Activated gamma-delta T cell treated with Interleukin-2 at 50 U/mL for 16 hours (primary cell): ENCODE measurements around the gene ZNF700.
A peak's percentile ranks its signal among the peaks of the same experiment; 100 is the strongest.
"Not testable (repeated sequence)": the region's sequence is repeated elsewhere in the genome, so short reads cannot be mapped to it uniquely, and the experiment has no call there.

Experiments
- DNase-seq: peaks from one replicate; pipeline ENCODE4 v3.0.0-alpha.2; 2020

ZNF700 gene

DNA sequence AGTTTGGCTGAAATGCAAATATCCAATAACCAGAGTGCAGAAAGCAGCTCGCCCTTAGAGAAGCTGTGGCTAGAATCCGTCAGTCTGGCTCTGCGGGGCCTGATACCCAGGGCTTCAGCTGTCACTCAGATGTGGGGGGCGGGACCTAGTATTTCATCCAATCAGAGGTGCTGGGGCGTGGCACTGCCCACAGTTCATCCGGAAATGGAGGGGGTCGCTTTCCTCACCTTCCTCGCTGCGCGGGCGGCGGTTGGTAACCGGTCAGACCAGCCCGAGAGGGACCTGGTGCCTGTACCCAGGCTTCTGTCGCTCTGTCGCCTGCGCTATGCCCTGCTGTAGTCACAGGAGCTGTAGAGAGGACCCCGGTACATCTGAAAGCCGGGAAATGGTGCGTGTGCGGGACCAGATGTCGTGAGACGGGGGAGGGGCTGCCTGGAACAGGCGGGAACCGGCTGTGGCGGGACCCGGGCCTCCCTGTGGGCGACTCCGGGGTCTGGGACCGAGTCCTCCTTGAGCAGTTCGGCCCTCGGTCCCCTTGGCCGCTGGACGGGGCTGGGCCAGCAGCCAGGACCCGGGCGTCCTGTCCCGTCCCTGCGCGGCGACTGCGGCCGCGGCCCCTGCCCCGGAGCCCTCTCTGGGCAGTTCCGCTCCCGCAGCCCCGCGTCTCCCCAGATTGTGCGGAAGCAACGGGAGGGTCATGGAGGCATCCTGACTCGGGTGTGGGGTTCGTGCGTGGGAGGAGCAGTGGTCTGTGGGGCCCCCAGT lies at the start of gene ZNF700:
TSS of gene ZNF700 (plus strand) at position 222 of the 765 bp plus-strand sequence. CDS start at position 326, 104 bp downstream.
- peak; percentile 93 for DNase-seq

DNA sequence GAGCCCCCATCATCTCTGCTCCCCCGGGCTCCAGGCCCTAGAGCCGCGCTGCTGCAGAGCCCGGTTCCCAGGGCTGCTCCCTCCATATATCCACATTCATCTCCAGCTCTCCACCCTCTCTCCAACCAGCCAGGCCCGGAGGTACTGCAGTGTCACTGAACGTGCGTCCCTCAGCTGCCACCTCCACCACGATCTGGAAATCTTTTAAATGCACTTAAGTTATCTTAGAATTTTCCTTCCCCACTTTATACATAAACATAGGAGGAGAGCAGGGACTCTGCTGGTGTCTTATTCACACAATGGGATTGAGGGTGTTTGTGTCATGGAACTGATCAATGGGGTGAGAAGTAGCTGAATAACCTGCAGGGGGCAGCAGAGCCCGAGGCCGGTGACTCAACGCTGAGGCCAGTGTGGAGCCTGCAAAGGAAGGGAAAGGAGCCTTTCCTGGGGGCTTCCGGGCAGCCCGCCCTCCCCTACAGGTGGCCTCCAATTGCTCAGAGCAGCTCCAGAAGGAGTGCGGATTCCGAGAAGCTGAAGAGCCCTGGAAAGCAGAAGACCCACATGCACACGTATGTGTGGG lies 45.1 kb upstream of the ZNF700 start:
- DNase-seq = peak; percentile 31

DNA sequence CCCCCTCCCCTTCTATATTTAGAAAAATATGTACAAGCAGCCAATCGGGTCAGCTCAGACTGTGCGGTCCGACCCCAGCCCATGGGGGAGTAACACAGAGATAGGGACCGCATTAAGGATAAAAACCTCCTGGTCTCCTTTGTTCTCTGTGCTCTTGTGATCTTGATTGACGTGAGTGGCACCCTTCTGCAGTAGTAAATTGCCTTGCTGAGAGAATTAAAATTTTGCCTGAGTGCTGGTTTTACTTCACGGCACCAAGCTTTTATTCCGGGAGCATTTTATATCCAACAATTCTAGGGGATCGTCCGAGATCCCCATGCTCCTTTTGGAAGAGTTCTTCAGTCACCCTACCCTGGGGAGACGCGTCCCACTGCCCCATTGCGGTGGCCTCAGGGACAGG lies 44.3 kb upstream of the ZNF700 start:
- DNase-seq = no peak

- DNase-seq = peak; percentile 63
Measured at GRCh38 chr19:11881151-11881800, 43.6 kb upstream of the ZNF700 start.

- DNase-seq = no peak
Measured at GRCh38 chr19:11882606-11883005, 42.3 kb upstream of the ZNF700 start.

DNA sequence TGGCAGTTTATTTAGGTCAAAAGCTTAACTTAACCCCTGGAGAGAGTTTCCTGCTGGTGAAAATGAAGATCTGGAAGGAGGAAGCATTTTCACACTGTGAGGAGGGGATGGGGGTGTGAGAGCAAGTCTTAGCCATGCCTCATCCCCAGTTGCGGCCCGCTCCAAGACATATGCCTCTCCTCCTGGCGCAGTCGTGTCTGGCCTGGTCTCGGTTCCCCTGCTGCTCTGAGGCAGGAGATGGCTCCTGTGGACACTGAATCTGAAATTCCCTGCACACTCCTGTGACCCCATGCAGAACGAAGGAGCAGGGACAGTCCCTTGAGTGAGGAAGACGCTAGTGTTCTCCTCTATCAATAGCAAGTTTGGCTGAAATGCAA lies 37.7 kb upstream of the ZNF700 start:
- DNase-seq = no peak

GRCh38 chr19:11887611-11888531 lies 37.0 kb upstream of the ZNF700 start, which contains the start of gene ZNF69:
TSS of gene ZNF69 (plus strand) at chr19:11887782. CDS start at chr19:11887924, 142 bp downstream.
- DNase-seq = peak; percentile 62

GRCh38 chr19:11889901-11890300 lies 35.0 kb upstream of the ZNF700 start:
- not testable (repeated sequence) for DNase-seq

GRCh38 chr19:11890634-11891033 lies 34.3 kb upstream of the ZNF700 start:
- no peak for DNase-seq

DNA sequence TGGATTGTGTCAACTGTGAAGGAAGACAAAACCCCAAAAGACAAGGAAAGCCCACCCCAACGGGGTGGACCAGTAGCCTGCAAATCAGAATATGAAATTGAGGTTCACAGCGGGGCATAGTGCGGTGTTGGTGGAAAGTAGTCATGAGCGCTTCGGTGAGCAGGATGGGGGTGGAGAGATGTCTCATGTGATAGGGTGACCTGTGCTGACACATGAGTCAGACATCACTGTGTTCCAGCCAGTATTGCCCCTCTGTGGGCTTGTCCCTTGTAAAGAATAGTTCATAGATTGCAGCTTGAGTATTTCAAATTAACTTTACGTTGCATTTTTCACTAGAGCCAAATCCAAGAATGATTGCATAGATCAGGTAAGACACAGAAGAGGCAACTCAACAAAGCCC lies 30.1 kb upstream of the ZNF700 start:
- no peak for DNase-seq

DNA sequence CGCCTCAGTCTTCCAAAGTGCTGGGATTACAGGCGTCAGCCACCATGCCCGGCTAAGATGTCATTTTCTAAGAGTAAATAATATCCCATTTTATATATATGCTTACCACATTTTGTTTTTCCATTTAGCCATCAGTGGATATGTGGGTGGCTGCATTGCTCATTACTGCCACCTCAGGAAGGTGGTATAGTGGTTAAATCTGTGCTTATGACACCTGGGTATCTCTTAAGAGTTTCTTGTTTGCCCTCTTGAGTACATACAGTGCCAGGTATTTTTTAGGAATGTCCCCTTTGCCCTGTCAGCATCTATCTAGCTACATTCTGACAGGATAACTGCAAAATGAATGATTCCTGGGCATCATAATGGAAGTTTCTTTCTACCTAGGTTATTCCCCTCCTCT lies 22.7 kb upstream of the ZNF700 start:
- no peak for DNase-seq

DNA sequence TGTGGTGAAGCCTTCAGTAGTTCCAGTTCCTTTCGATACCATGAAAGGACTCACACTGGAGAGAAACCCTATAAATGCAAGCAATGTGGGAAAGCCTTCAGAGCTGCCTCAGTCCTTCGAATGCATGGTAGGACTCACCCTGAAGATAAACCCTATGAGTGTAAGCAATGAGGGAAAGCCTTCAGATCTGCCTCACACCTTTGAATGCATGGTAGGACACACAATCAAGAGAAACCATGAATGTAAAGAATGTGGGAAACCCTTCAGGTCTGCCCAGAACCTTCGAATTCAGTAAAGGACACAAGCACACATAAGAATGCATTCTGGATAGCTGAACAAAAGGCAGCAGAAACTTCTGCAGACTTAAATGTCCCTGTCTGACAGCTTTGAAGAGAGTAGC lies 19.0 kb upstream of the ZNF700 start:
- DNase-seq = no peak

- DNase-seq = not testable (repeated sequence)
Measured at GRCh38 chr19:11911937-11912336, 13.0 kb upstream of the ZNF700 start.

GRCh38 chr19:11914417-11915051 lies 10.4 kb upstream of the ZNF700 start:
- DNase-seq = not testable (repeated sequence)

GRCh38 chr19:11921852-11922495 lies 2.9 kb upstream of the ZNF700 start:
- no peak for DNase-seq

DNA sequence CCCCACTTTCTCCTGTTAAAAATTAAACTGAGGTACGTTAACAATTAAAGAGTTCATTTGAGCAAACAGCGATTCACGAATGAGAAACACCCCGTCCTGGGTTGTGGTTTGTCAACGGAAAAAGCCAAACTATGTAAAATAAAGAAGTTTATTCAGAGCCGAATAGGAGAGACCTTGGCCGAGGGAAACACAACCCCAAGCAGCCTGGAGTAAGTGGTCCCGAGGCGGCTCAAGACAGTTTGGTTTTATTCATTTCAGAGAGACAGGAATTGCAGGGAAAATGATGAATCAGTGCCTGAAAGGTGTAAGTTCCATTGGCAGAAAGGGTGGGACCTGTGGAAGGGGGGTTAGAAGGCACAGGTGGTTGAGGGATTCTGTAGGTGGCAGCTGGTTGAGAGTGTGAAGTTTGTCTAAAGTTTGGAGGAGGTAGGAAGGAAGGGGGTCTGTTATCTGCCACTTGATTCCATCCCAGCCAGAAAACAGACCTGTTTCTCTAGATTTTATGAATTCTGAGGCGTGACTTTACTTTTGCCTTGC lies 812 bp downstream of the ZNF700 start:
- DNase-seq = not testable (repeated sequence)

DNA sequence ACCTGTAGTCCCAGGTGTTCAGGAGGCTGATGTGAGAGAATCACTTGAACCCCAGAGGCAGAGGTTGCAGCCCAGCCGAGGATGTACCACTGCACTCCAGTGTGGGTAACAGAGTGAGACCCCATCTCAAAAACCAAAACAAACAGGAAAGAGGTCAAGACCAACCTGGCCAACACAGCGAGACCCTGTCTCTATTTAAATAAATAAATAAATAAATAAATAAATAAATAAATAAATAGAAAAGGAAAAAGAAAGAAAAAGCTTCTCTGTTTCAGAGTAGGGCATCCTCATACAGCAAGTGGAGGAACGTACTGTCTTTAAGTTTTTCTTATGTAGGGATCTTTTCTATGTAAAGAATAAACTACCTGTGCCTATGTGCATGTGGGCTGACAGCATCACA lies 2.3 kb downstream of the ZNF700 start:
- no peak for DNase-seq

DNA sequence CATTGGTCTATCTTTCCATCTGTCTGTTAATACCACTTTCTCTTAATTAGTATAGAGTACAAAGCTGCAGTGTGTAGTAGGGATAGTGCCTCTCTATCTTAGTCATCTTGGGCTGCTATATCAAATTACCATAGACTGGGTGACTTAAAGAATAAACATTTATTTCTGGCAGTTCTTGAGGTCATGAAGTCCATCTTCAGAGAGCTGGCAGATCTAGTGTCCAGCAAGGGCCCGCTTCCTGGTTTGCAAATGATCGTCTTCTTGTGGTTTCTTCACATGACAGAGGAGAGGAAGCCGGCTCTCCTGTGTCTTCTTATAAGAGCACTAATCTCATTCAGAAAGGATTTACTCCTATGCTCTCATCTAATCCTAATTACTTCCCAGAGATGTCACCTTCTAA lies 6.1 kb downstream of the ZNF700 start:
- DNase-seq = no peak

DNA sequence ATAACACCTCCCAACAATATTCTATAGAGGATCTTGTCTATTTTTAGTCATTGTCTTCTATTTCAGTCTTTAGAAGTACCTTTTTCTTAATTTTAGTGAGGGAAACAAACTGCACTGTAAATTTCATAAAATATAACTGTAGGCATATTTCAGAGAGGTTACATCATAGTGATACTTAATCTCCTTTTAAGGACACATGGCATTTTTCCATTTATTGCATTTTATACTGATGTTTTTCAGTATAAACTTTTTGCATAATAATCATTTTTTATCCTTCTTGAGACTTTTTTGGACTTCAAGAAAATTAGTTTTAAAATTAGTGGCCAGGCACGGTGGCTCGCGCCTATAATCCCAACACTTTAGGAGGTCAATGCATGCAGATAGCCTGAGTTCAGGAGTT lies 6.6 kb downstream of the ZNF700 start:
- DNase-seq = no peak

DNA sequence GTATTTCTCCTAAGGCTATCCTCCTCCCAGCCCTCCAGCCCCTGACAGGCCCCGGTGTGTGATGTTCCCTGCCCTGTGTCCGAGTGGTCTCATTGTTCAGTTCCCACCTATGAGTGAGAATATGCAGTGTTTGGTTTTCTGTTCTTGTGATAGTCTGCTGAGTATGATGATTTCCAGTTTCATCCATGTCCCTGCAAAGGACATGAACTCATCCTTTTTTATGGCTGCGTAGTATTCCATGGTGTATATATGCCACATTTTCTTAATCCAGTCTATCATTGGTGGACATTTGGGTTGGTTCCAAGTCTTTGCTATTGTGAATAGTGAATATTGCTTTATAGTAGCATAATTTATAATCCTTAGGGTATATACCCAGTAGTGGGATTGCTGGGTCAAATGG lies 10.9 kb downstream of the ZNF700 start:
- not testable (repeated sequence) for DNase-seq

DNA sequence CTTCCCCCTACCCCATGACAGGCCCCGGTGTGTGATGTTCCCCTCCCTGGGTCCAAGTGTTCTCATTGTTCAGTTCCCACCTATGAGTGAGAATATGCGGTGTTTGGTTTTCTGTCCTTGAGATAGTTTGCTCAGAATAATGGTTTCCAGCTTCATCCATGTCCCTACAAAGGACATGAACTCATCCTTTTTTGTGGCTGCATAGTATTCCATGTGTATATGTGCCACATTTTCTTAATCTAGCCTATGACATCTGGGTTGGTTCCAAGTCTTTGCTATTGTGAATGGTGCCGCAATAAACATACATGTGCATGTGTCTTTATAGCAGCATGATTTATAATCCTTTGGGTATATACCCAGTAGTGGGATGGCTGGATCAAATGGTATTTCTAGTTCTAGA lies 13.5 kb downstream of the ZNF700 start:
- DNase-seq = not testable (repeated sequence)
